ENCODE data around the gene BHLHE41.

DNA sequence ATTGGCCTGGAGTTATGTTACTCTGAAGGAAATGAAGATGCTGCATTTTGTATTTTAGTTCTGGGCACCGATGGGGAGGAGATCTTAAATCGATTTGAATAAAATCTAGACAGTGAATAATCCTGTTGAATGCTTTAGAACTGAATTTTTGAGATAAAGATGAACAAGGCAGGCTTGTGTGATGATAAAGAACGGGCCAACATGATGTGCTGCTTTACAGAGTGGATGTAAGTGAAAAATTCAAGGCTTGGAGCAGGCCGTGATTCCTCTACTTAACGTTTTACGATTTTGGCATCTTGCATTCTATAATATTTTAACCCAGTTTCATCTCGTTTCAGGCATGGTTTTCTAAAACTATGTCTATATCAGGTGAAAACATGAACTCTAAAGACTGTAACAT, 23.5 kb upstream of the BHLHE41 start:
- no peak for TF ChIP-seq MEF2A (IDR thresholded peaks at IDR 0.05; ENCODE audit: borderline replicate concordance, low read depth)
- TF ChIP-seq, protein P1, sequence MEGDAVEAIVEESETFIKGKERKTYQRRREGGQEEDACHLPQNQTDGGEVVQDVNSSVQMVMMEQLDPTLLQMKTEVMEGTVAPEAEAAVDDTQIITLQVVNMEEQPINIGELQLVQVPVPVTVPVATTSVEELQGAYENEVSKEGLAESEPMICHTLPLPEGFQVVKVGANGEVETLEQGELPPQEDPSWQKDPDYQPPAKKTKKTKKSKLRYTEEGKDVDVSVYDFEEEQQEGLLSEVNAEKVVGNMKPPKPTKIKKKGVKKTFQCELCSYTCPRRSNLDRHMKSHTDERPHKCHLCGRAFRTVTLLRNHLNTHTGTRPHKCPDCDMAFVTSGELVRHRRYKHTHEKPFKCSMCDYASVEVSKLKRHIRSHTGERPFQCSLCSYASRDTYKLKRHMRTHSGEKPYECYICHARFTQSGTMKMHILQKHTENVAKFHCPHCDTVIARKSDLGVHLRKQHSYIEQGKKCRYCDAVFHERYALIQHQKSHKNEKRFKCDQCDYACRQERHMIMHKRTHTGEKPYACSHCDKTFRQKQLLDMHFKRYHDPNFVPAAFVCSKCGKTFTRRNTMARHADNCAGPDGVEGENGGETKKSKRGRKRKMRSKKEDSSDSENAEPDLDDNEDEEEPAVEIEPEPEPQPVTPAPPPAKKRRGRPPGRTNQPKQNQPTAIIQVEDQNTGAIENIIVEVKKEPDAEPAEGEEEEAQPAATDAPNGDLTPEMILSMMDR (IDR thresholded peaks at IDR 0.05) = no peak
- no peak for TF ChIP-seq EP300 (IDR thresholded peaks at IDR 0.05; ENCODE audit: borderline replicate concordance in 1 of 2, low read depth in 1 of 2, low read length in 1 of 2)
- TF ChIP-seq RAD21 (IDR thresholded peaks at IDR 0.05; ENCODE audit: low read length) = no peak
- no peak for TF ChIP-seq POLR2AphosphoS5 (IDR thresholded peaks at IDR 0.05; ENCODE audit: low read depth, low read length)
- TF ChIP-seq GABPA (IDR thresholded peaks at IDR 0.05; ENCODE audit: low read depth) = no peak
- no peak for TF ChIP-seq RXRA (IDR thresholded peaks at IDR 0.05; ENCODE audit: borderline replicate concordance, low read depth)
- no peak for TF ChIP-seq FOXJ3 (CRISPR knock-in tag; IDR thresholded peaks at IDR 0.05)
- TF ChIP-seq EZH2phosphoT487 (IDR thresholded peaks at IDR 0.05; ENCODE audit: borderline replicate concordance, low read depth) = no peak
- TF ChIP-seq, protein P2, sequence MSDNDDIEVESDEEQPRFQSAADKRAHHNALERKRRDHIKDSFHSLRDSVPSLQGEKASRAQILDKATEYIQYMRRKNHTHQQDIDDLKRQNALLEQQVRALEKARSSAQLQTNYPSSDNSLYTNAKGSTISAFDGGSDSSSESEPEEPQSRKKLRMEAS (IDR thresholded peaks at IDR 0.05; ENCODE audit: low read depth) = no peak
